ENCODE measurements around the gene S100A12.
"Not testable (repeated sequence)": the region's sequence is repeated elsewhere in the genome, so short reads cannot be mapped to it uniquely, and the experiment has no call there.

Gene S100A12

DNA sequence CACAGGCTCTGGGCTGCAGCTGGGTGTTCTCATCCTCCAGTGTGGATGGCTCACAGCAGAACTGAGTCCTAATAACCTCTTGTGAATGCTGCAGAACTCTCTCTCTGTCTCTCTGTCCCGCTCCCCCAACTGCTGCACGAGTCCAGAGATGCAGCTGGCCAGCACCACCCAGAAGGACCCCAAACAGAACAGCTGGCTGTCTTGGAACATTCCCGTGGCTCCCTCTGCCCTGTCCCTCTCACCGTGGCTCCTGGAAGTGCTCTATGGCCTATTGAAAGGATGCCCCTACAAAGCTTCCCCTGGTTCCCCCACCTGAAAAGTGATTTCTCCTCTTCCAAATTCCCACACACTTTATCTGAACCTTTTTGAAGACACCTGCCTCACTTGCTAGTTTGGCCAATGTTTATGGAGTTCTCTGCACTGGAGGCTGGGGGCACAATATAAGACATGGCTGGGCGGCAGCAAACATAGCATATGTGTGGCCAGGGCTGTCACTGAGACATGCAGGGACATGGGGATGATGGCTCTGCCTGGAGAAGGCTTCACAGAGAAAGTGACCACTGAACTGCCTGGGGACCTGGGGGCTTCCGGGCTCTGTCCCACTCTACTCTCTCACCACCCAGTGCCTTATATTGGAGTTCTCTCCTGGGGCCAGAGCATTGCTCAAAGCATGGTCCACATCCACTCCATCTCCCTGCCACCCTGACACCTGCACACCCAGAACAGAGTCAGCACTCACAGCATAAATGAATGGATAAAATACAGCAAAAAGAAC, 30.6 kb upstream of the S100A12 start:
- not testable (repeated sequence) for H3K27ac ChIP-seq (ENCODE audit: low read depth, low read length); H3K4me1 ChIP-seq (ENCODE audit: control insufficient read depth in 1 of 2, insufficient read depth in 2 of 2, low read length in 2 of 2); H3K9me3 ChIP-seq (ENCODE audit: control insufficient read depth in 1 of 2, low read length in 2 of 2); H3K27me3 ChIP-seq (ENCODE audit: control insufficient read depth in 1 of 2, insufficient read depth in 2 of 2, low read length in 2 of 2); H3K36me3 ChIP-seq (ENCODE audit: control insufficient read depth in 1 of 2, insufficient read depth in 2 of 2, low read length in 2 of 2); H3K4me3 ChIP-seq (ENCODE audit: low read depth in 1 of 2, low read length in 2 of 2); H3K9ac ChIP-seq (ENCODE audit: low read depth in 1 of 2, low read length in 2 of 2)

GRCh38 chr1:153404768-153405167, 29.3 kb upstream of the S100A12 start:
- H3K27me3 ChIP-seq (ENCODE audit: control insufficient read depth in 1 of 2, insufficient read depth in 2 of 2, low read length in 2 of 2), result peaks cover 0 to 3% of the 10 kb centered on the region in 2 donors
- no peaks in the 10 kb centered on the region for H3K9me3 ChIP-seq (ENCODE audit: control insufficient read depth in 1 of 2, low read length in 2 of 2)
- no peaks in the 10 kb centered on the region for H3K4me1 ChIP-seq (ENCODE audit: control insufficient read depth in 1 of 2, insufficient read depth in 2 of 2, low read length in 2 of 2)
- no peaks in the 10 kb centered on the region for H3K36me3 ChIP-seq (ENCODE audit: control insufficient read depth in 1 of 2, insufficient read depth in 2 of 2, low read length in 2 of 2)
- no peak overlapping the region for H3K4me3 ChIP-seq (ENCODE audit: low read depth in 1 of 2, low read length in 2 of 2)
- no peak overlapping the region for H3K27ac ChIP-seq (ENCODE audit: low read depth, low read length)
- H3K9ac ChIP-seq (ENCODE audit: low read depth in 1 of 2, low read length in 2 of 2), result no peak overlapping the region

- no peaks in the 10 kb centered on the region for H3K9me3 ChIP-seq (ENCODE audit: control insufficient read depth in 1 of 2, low read length in 2 of 2)
- H3K36me3 ChIP-seq (ENCODE audit: control insufficient read depth in 1 of 2, insufficient read depth in 2 of 2, low read length in 2 of 2), result no peaks in the 10 kb centered on the region
- no peaks in the 10 kb centered on the region for H3K4me1 ChIP-seq (ENCODE audit: control insufficient read depth in 1 of 2, insufficient read depth in 2 of 2, low read length in 2 of 2)
- no peak overlapping the region for H3K9ac ChIP-seq (ENCODE audit: low read depth in 1 of 2, low read length in 2 of 2)
- no peak overlapping the region for H3K27ac ChIP-seq (ENCODE audit: low read depth, low read length)
- no peak overlapping the region for H3K4me3 ChIP-seq (ENCODE audit: low read depth in 1 of 2, low read length in 2 of 2)
- H3K27me3 ChIP-seq (ENCODE audit: control insufficient read depth in 1 of 2, insufficient read depth in 2 of 2, low read length in 2 of 2), result peaks cover 0 to 3% of the 10 kb centered on the region in 2 donors
Measured at GRCh38 chr1:153404086-153404635, 28.7 kb upstream of the S100A12 start.

DNA sequence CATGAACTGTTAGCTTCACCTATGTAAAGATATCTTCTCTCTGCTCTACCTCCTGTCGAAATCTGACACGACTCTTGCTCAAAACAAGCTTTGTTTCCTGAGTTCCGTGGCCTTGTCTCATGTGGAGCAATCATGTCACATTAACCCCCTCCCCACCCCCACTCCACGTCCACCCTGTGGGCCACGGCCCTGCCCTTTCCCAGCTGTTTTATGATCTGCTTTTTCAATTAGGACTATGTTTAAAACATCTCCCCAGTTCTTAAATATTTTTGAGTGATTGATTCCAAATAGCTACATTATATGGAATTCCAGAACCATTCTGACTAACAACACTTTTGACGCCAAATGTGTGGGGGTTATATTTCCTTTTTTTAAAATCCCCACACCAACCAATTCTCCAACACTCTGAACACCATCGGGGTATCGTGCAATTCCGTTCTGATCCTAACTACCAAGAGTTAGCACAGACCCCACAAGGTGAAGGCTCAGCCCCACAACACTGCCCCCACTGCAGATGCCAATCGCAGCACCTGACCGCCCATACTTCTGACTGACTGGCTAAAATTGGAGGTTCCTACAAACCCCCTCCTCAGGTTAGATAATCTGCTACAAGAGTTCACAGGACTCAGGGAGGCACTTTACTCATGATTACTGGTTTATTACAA, 28.1 kb upstream of the S100A12 start:
- H3K4me1 ChIP-seq (ENCODE audit: control insufficient read depth in 1 of 2, insufficient read depth in 2 of 2, low read length in 2 of 2), result no peaks in the 10 kb centered on the region
- H3K27ac ChIP-seq (ENCODE audit: low read depth, low read length), result no peak overlapping the region
- peaks cover 0 to 3% of the 10 kb centered on the region in 2 donors for H3K27me3 ChIP-seq (ENCODE audit: control insufficient read depth in 1 of 2, insufficient read depth in 2 of 2, low read length in 2 of 2)
- H3K4me3 ChIP-seq (ENCODE audit: low read depth in 1 of 2, low read length in 2 of 2), result no peak overlapping the region
- H3K9me3 ChIP-seq (ENCODE audit: control insufficient read depth in 1 of 2, low read length in 2 of 2), result no peaks in the 10 kb centered on the region
- H3K9ac ChIP-seq (ENCODE audit: low read depth in 1 of 2, low read length in 2 of 2), result no peak overlapping the region
- no peaks in the 10 kb centered on the region for H3K36me3 ChIP-seq (ENCODE audit: control insufficient read depth in 1 of 2, insufficient read depth in 2 of 2, low read length in 2 of 2)

- Histone ChIP-seq H3K4me3 (ENCODE audit: low read depth in 1 of 2, low read length in 2 of 2) (no peak overlapping the region), H3K36me3 (ENCODE audit: control insufficient read depth in 1 of 2, insufficient read depth in 2 of 2, low read length in 2 of 2) (no peaks in the 10 kb centered on the region), H3K4me1 (ENCODE audit: control insufficient read depth in 1 of 2, insufficient read depth in 2 of 2, low read length in 2 of 2) (no peaks in the 10 kb centered on the region), H3K9ac (ENCODE audit: low read depth in 1 of 2, low read length in 2 of 2) (no peak overlapping the region), H3K27me3 (ENCODE audit: control insufficient read depth in 1 of 2, insufficient read depth in 2 of 2, low read length in 2 of 2) (peaks cover 0 to 3% of the 10 kb centered on the region in 2 donors), H3K9me3 (ENCODE audit: control insufficient read depth in 1 of 2, low read length in 2 of 2) (no peaks in the 10 kb centered on the region), H3K27ac (ENCODE audit: low read depth, low read length) (no peak overlapping the region)
Measured at GRCh38 chr1:153402226-153402625, 26.8 kb upstream of the S100A12 start.

DNA sequence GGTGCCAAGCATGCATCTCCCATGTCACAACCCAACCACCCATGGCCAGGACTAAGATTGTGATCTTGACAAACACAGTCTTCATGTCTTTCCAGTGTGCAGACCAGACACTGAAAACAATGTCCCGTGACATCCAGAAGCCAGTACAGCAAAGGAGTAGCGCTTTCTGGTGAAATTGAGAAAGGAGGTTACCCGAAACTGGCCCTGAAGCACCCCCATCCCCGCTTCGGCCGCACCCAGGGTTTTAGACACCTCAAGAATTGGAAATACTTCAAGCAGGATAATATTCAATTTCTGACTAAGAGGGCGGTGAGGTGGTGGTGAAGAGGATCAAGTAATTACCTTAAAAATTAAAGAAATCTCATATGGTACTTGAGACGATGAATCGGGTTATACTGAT, 26.0 kb upstream of the S100A12 start:
- Histone ChIP-seq H3K4me1 (ENCODE audit: control insufficient read depth in 1 of 2, insufficient read depth in 2 of 2, low read length in 2 of 2) (no peaks in the 10 kb centered on the region), H3K9me3 (ENCODE audit: control insufficient read depth in 1 of 2, low read length in 2 of 2) (no peaks in the 10 kb centered on the region), H3K9ac (ENCODE audit: low read depth in 1 of 2, low read length in 2 of 2) (no peak overlapping the region), H3K4me3 (ENCODE audit: low read depth in 1 of 2, low read length in 2 of 2) (no peak overlapping the region), H3K36me3 (ENCODE audit: control insufficient read depth in 1 of 2, insufficient read depth in 2 of 2, low read length in 2 of 2) (no peaks in the 10 kb centered on the region), H3K27ac (ENCODE audit: low read depth, low read length) (no peak overlapping the region), H3K27me3 (ENCODE audit: control insufficient read depth in 1 of 2, insufficient read depth in 2 of 2, low read length in 2 of 2) (peaks cover 0 to 3% of the 10 kb centered on the region in 2 donors)

DNA sequence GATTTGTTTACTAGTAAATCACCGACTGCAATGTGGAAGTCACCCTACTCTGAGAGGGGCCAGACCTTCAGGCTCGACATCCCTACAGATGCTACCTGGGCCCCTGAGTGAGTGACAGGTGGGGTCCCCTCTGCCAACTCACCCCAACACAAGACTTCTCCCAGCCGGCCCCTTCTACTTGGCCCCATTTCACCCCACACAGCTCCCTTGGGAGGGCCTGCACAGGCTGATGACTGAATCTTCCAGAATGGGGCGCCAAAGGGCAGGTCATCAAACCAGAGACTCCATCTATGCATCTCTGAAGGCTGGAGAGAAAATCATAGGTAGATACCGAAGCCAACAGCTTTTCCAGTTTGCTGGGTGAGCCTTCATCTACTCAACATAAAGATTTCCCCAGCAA, 24.8 kb upstream of the S100A12 start:
- Histone ChIP-seq H3K36me3 (ENCODE audit: control insufficient read depth in 1 of 2, insufficient read depth in 2 of 2, low read length in 2 of 2) (no peaks in the 10 kb centered on the region), H3K4me1 (ENCODE audit: control insufficient read depth in 1 of 2, insufficient read depth in 2 of 2, low read length in 2 of 2) (no peaks in the 10 kb centered on the region), H3K4me3 (ENCODE audit: low read depth in 1 of 2, low read length in 2 of 2) (no peak overlapping the region), H3K27me3 (ENCODE audit: control insufficient read depth in 1 of 2, insufficient read depth in 2 of 2, low read length in 2 of 2) (no peaks in the 10 kb centered on the region), H3K27ac (ENCODE audit: low read depth, low read length) (no peak overlapping the region), H3K9me3 (ENCODE audit: control insufficient read depth in 1 of 2, low read length in 2 of 2) (no peaks in the 10 kb centered on the region), H3K9ac (ENCODE audit: low read depth in 1 of 2, low read length in 2 of 2) (no peak overlapping the region)

DNA sequence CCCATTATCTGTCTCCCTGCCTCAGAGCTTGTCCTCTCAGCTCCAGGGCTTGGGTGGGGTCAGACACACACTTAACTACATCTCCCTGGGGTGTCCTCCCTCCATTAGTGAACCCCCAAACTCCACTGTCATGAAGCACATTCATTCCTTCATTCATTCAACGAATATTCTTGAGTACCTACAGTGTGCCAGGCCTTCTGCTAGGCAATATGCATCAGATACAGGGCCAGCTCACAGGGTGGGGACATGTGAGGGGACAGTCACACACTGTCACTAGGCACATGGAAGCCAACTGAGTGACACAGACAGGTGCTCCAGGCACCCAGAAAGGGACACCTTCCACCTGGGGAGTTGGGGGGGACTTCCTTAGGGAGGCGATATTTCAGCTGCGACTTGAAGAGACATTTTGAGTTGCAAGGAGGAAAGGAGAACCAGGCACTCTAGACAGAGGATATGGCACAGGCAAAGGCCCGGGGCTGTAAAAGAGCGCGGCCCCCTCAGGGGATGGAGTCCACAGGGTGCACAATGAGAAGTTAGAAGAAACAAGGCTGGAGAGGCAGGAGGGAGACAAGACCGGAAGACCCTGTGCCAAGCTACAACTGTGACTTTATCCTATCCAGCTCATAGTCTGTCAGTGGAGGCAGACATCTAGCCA, 24.1 kb upstream of the S100A12 start:
- Histone ChIP-seq H3K9ac (ENCODE audit: low read depth in 1 of 2, low read length in 2 of 2) (no peak overlapping the region), H3K4me1 (ENCODE audit: control insufficient read depth in 1 of 2, insufficient read depth in 2 of 2, low read length in 2 of 2) (no peaks in the 10 kb centered on the region), H3K27me3 (ENCODE audit: control insufficient read depth in 1 of 2, insufficient read depth in 2 of 2, low read length in 2 of 2) (no peaks in the 10 kb centered on the region), H3K9me3 (ENCODE audit: control insufficient read depth in 1 of 2, low read length in 2 of 2) (no peaks in the 10 kb centered on the region), H3K27ac (ENCODE audit: low read depth, low read length) (no peak overlapping the region), H3K4me3 (ENCODE audit: low read depth in 1 of 2, low read length in 2 of 2) (no peak overlapping the region), H3K36me3 (ENCODE audit: control insufficient read depth in 1 of 2, insufficient read depth in 2 of 2, low read length in 2 of 2) (no peaks in the 10 kb centered on the region)

DNA sequence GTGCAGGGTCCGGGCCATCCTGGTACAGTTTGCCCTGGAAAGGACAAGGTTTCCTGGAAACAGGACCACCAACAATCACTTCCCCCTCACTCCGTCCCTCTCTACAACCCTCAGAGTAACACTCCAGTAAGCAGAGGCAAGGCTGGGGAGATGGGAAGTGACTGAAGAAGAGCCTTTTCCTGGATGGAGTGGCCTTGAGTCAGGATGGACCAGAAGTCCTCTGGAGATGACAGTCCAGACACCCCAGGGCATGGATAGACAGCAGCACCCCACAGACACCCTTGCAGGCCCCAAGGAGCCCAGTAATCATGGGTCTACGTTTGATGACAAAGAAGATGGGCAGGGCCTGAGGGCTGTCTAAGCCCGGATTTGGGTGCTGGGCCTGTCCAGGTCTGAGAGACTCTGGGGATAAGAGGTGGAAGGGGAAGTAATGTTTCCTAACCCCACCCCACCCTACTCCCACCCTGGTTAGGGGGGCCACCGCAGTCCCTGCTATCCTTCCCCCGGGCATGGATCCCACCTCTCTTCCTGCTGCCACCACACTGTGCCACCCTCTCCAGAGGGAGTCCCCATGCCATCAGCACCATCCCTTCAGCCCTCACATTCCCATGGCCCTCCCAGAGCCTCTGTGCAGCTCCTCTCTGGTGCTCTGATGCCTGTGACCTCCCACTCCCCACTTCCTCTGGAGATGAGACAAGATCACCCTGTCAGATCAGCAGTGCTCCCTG, 22.7 kb upstream of the S100A12 start:
- Histone ChIP-seq H3K9ac (ENCODE audit: low read depth in 1 of 2, low read length in 2 of 2) (no peak overlapping the region), H3K27me3 (ENCODE audit: control insufficient read depth in 1 of 2, insufficient read depth in 2 of 2, low read length in 2 of 2) (peaks cover 0 to 3% of the 10 kb centered on the region in 2 donors), H3K4me3 (ENCODE audit: low read depth in 1 of 2, low read length in 2 of 2) (no peak overlapping the region), H3K27ac (ENCODE audit: low read depth, low read length) (no peak overlapping the region), H3K9me3 (ENCODE audit: control insufficient read depth in 1 of 2, low read length in 2 of 2) (no peaks in the 10 kb centered on the region), H3K4me1 (ENCODE audit: control insufficient read depth in 1 of 2, insufficient read depth in 2 of 2, low read length in 2 of 2) (no peaks in the 10 kb centered on the region), H3K36me3 (ENCODE audit: control insufficient read depth in 1 of 2, insufficient read depth in 2 of 2, low read length in 2 of 2) (no peaks in the 10 kb centered on the region)
